K562 (cell line): ENCODE data around the gene ABCB6. TPM values are rescaled to one million over a fixed set of nuclear protein-coding genes. Genes with fewer than 3 reads are reported as not detected.

ENCODE experiments used
- ARID4B ChIP-seq: sonication (generic); formaldehyde crosslinking; IDR thresholded peaks from 2 replicates; pipeline ENCODE4 v1.8.0; 2022; ENCODE audit warnings: mild to moderate bottlenecking, missing genetic modification reagents
- CCNT2 ChIP-seq: IDR thresholded peaks from 2 replicates; pipeline ENCODE4 v1.6.1; 2011; ENCODE audit warnings: borderline replicate concordance, low read depth, mild to moderate bottlenecking, moderate library complexity, mixed read lengths, low read length; ENCODE audit not compliant: insufficient read length; ENCODE audit errors: extremely low read depth
- CREB1 ChIP-seq, 2 experiments: sonication (generic) in 1 of 2; formaldehyde crosslinking in 1 of 2; IDR thresholded peaks; 2 replicates each; pipeline versions ENCODE4 v1.6.1 to v1.8.0; 2012 to 2022; ENCODE audit warnings: inconsistent platforms in 1 of 2, mild to moderate bottlenecking in 1 of 2, missing genetic modification reagents in 1 of 2, moderate library complexity in 1 of 2
- JUND ChIP-seq, 2 experiments: IDR thresholded peaks; 2 replicates in 1 of 2; 3 replicates in 1 of 2; pipeline ENCODE4 v1.6.1; 2011; ENCODE audit warnings: borderline replicate concordance in 2 of 2, low read depth in 2 of 2, low read length in 2 of 2, improper control_type of control experiment in 1 of 2, missing biosample characterization in 1 of 2, missing genetic modification characterization in 1 of 2, missing genetic modification reagents in 1 of 2
- MAZ ChIP-seq, 2 experiments: fragments of 450-650 bp in 1 of 2; sonication (generic) in 1 of 2; formaldehyde crosslinking; IDR thresholded peaks in 1 of 2; conservative IDR thresholded peaks in 1 of 2; 2 replicates each; pipeline versions ENCODE4 v1.4.0 to v1.5.0; 2020; ENCODE audit warnings: mild to moderate bottlenecking in 1 of 2, missing genetic modification reagents in 1 of 2
- MNT ChIP-seq, 2 experiments: fragments of 450-650 bp; conservative IDR thresholded peaks; 2 replicates each; pipeline ENCODE4 v1.6.1; 2017; ENCODE audit warnings: mild to moderate bottlenecking in 2 of 2, moderate library complexity in 2 of 2
- PHF21A ChIP-seq: fragments of 450-650 bp; IDR thresholded peaks from 2 replicates; pipeline ENCODE4 v1.6.1; 2017; ENCODE audit warnings: low read depth, borderline replicate concordance
- ZFX ChIP-seq: sonication (generic); formaldehyde crosslinking; IDR thresholded peaks from 2 replicates; pipeline ENCODE4 v1.8.0; 2022; ENCODE audit warnings: mild to moderate bottlenecking, missing genetic modification reagents, moderate library complexity
- polyA plus RNA-seq, 8 experiments: library from polyadenylated mRNA; depleted of rRNA in 4 of 8; stranded (reverse) in 5 of 8; unstranded in 3 of 8; fragments of >200 nt; fragmentation: Nextera tagmentation in 2 of 8; fragmentation: Illumina TruSeq in 1 of 8; extraction: Ambion mirVana in 2 of 8; extraction: Trizol in 1 of 8; gene quantifications; 2 replicates each; pipeline versions ENCODE4 v1.2.1 to v1.2.3, GENCODE V29; 2011 to 2014; ENCODE audit warnings: inconsistent platforms in 1 of 8, missing spikeins in 1 of 8
- total RNA-seq, 7 experiments: library from RNA; depleted of rRNA in 6 of 7; stranded (reverse); fragments of >200 nt in 6 of 7; fragmentation: Illumina TruSeq in 2 of 7; extraction: Trizol in 2 of 7; gene quantifications; 2 replicates each; pipeline versions ENCODE4 v1.2.1 to v1.2.3, GENCODE V29; 2011 to 2021; ENCODE audit warnings: low replicate concordance in 1 of 7
- TF ChIP-seq, protein P1 (sequence below), 2 experiments: fragments of 450-650 bp; formaldehyde crosslinking in 1 of 2; IDR thresholded peaks; 2 replicates each; pipeline versions ENCODE4 v1.4.0 to v1.6.1; 2014 to 2020; ENCODE audit warnings: mild to moderate bottlenecking in 2 of 2, borderline replicate concordance in 1 of 2, low read depth in 1 of 2

Gene ABCB6
- total and polyA plus RNA-seq, 9 of the 15 experiments (the other 6 are each of a cell fraction or from before 2014, with no cell fraction given) = 3.7 to 29.8 (median 16.8) TPM

GRCh38 chr2:219206328-219207133, 12.2 kb downstream of the ABCB6 start, which contains the start of gene ZFAND2B (continued):
- TF ChIP-seq, protein P1, sequence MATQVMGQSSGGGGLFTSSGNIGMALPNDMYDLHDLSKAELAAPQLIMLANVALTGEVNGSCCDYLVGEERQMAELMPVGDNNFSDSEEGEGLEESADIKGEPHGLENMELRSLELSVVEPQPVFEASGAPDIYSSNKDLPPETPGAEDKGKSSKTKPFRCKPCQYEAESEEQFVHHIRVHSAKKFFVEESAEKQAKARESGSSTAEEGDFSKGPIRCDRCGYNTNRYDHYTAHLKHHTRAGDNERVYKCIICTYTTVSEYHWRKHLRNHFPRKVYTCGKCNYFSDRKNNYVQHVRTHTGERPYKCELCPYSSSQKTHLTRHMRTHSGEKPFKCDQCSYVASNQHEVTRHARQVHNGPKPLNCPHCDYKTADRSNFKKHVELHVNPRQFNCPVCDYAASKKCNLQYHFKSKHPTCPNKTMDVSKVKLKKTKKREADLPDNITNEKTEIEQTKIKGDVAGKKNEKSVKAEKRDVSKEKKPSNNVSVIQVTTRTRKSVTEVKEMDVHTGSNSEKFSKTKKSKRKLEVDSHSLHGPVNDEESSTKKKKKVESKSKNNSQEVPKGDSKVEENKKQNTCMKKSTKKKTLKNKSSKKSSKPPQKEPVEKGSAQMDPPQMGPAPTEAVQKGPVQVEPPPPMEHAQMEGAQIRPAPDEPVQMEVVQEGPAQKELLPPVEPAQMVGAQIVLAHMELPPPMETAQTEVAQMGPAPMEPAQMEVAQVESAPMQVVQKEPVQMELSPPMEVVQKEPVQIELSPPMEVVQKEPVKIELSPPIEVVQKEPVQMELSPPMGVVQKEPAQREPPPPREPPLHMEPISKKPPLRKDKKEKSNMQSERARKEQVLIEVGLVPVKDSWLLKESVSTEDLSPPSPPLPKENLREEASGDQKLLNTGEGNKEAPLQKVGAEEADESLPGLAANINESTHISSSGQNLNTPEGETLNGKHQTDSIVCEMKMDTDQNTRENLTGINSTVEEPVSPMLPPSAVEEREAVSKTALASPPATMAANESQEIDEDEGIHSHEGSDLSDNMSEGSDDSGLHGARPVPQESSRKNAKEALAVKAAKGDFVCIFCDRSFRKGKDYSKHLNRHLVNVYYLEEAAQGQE (IDR thresholded peaks at IDR 0.05; ENCODE audit: borderline replicate concordance) = no peak
- TF ChIP-seq, protein P1 (CRISPR knock-in tag; IDR thresholded peaks at IDR 0.05; ENCODE audit: low read depth) = peak; percentile 57; the same call in 1 of the 2 replicates
- TF ChIP-seq PHF21A = no peak
- TF ChIP-seq ARID4B (CRISPR knock-in tag) = 0 out of 2 replicates have a peak, but pooled peaks have one; percentile 39
- TF ChIP-seq ZFX (CRISPR knock-in tag) = peak; percentile 72
- peak; percentile 71 for TF ChIP-seq JUND (IDR thresholded peaks at IDR 0.05; ENCODE audit: borderline replicate concordance, low read depth, low read length)
- TF ChIP-seq JUND (tag; IDR thresholded peaks at IDR 0.05; ENCODE audit: borderline replicate concordance, low read depth, low read length) = no peak; the same call in 2 of the 3 replicates
- peak; percentile 20 to 62; a peak in 2 of 4 replicates for TF ChIP-seq MNT (conservative IDR thresholded peaks at IDR 0.05)
- peak; percentile 68 to 79 for TF ChIP-seq MAZ (CRISPR knock-in tag; conservative IDR thresholded peaks at IDR 0.05 in 1 of 2, IDR thresholded peaks at IDR 0.05 in 1 of 2)
- TF ChIP-seq CREB1 (IDR thresholded peaks at IDR 0.05) = peak; percentile 83
- peak; percentile 64; the same call in 1 of the 2 replicates for TF ChIP-seq CREB1 (CRISPR knock-in tag; IDR thresholded peaks at IDR 0.05)
- peak; percentile 49 for TF ChIP-seq CCNT2
